Stimulated activated CD8-positive, alpha-beta memory T cell treated with anti-CD3 and anti-CD28 coated beads, Interleukin-15, amount 100 ng/mL, for 24 hours (primary cell): Measurements from ENCODE around the gene HIGD1B.

Source experiments
- DNase-seq: peaks from one replicate; pipeline ENCODE4 v3.0.0-alpha.2; 2020; ENCODE audit warnings: low read depth

Gene HIGD1B

GRCh38 chr17:44878627-44879221, 31.0 kb downstream of the HIGD1B start:
- no peak for DNase-seq

- DNase-seq, result no peak
Observed at GRCh38 chr17:44879376-44879775, 31.7 kb downstream of the HIGD1B start.

GRCh38 chr17:44880062-44880461, 32.4 kb downstream of the HIGD1B start:
- no peak for DNase-seq

GRCh38 chr17:44881145-44881544, 33.5 kb downstream of the HIGD1B start:
- DNase-seq, result no peak

- DNase-seq, result no peak
Observed at GRCh38 chr17:44884941-44885340, 37.3 kb downstream of the HIGD1B start.

- no peak for DNase-seq
Observed at GRCh38 chr17:44887016-44887415, 39.3 kb downstream of the HIGD1B start.

GRCh38 chr17:44887971-44888954, 40.6 kb downstream of the HIGD1B start:
- no peak for DNase-seq

- no peak for DNase-seq
Observed at GRCh38 chr17:44889003-44889402, 41.3 kb downstream of the HIGD1B start.

GRCh38 chr17:44892250-44892649, 44.6 kb downstream of the HIGD1B start:
- no peak for DNase-seq

GRCh38 chr17:44894642-44895041, 47.0 kb downstream of the HIGD1B start:
- DNase-seq, result no peak

- no peak for DNase-seq
Observed at GRCh38 chr17:44898768-44899073, 51.0 kb downstream of the HIGD1B start.

GRCh38 chr17:44899074-44899782, 51.5 kb downstream of the HIGD1B start, which contains the start of gene EFTUD2:
EFTUD2 (minus strand) TSS chr17:44899445; CDS start chr17:44894521, 4,924 bp downstream.
- DNase-seq, result peak; percentile 81
